HepG2 (cell line): Measurements from ENCODE around the gene CDKN1A. TPM values are rescaled to one million over a fixed set of nuclear protein-coding genes. Genes with fewer than 3 reads are reported as not detected.
A peak's percentile ranks its signal among the peaks of the same experiment; 100 is the strongest.

Experiments
- GPN1 ChIP-seq: sonication (generic); formaldehyde crosslinking; IDR thresholded peaks from 2 replicates; pipeline ENCODE4 v1.5.1; 2020; ENCODE audit warnings: missing genetic modification reagents, borderline replicate concordance
- HES4 ChIP-seq: sonication (generic); formaldehyde crosslinking; IDR thresholded peaks from 2 replicates; pipeline ENCODE4 v1.9.0; 2021; ENCODE audit warnings: mild to moderate bottlenecking, missing genetic modification reagents, borderline replicate concordance
- RARA ChIP-seq: IDR thresholded peaks from 2 replicates; pipeline ENCODE4 v1.6.1; 2016; ENCODE audit warnings: missing genetic modification reagents, missing compliant biosample characterization
- SP140L ChIP-seq: sonication (generic); formaldehyde crosslinking; IDR thresholded peaks from 2 replicates; pipeline ENCODE4 v1.4.0; 2020; ENCODE audit warnings: missing genetic modification reagents, borderline replicate concordance
- YY1 ChIP-seq: IDR thresholded peaks from 2 replicates; pipeline ENCODE4 v1.6.1; 2011; ENCODE audit warnings: low read length, low read depth, moderate library complexity, mild to moderate bottlenecking; ENCODE audit not compliant: insufficient read depth, insufficient replicate concordance
- ZNF124 ChIP-seq: sonication (generic); formaldehyde crosslinking; IDR thresholded peaks from 2 replicates; pipeline ENCODE4 v1.4.0; 2020; ENCODE audit warnings: missing genetic modification reagents
- ZNF484 ChIP-seq: sonication (generic); formaldehyde crosslinking; IDR thresholded peaks from 2 replicates; pipeline ENCODE4 v1.5.1; 2020; ENCODE audit warnings: mild to moderate bottlenecking, low read depth, missing genetic modification reagents, borderline replicate concordance
- ZSCAN30 ChIP-seq: sonication (generic); formaldehyde crosslinking; IDR thresholded peaks from 2 replicates; pipeline ENCODE4 v1.5.0; 2020; ENCODE audit warnings: mild to moderate bottlenecking, missing genetic modification reagents
- polyA plus RNA-seq, 8 experiments: library from polyadenylated mRNA; depleted of rRNA in 3 of 8; stranded (reverse) in 7 of 8; unstranded in 1 of 8; fragments of >200 nt; fragmentation: Illumina TruSeq in 4 of 8; extraction: Trizol in 4 of 8; gene quantifications; 2 replicates each; pipeline versions ENCODE4 v1.2.1 to v1.2.3, GENCODE V29; 2011 to 2016; ENCODE audit warnings: low read depth in 4 of 8, missing spikeins in 1 of 8, mixed read lengths in 1 of 8; ENCODE audit not compliant: insufficient read depth in 1 of 8
- total RNA-seq, 5 experiments: library from RNA; depleted of rRNA; stranded (reverse); fragments of >200 nt; fragmentation: Illumina TruSeq; extraction: Trizol; gene quantifications; 2 replicates each; pipeline ENCODE4 v1.2.3, GENCODE V29; 2016; ENCODE audit warnings: low read depth in 1 of 5
- TF ChIP-seq, protein P1 (sequence below): IDR thresholded peaks from 2 replicates; pipeline ENCODE4 v1.6.1; 2018; ENCODE audit warnings: missing genetic modification reagents, mild to moderate bottlenecking, missing compliant biosample characterization
- TF ChIP-seq, protein P2 (sequence below): sonication (generic); formaldehyde crosslinking; IDR thresholded peaks from 2 replicates; pipeline ENCODE4 v1.8.0; 2022; ENCODE audit warnings: mild to moderate bottlenecking, missing genetic modification reagents, borderline replicate concordance
- TF ChIP-seq, protein P3 (sequence below): IDR thresholded peaks from 2 replicates; pipeline ENCODE4 v1.6.1; 2012; ENCODE audit warnings: inconsistent platforms
- TF ChIP-seq, protein P4 (sequence below): sonication (generic); formaldehyde crosslinking; IDR thresholded peaks from 2 replicates; pipeline ENCODE4 v1.9.0; 2021; ENCODE audit warnings: missing genetic modification reagents, borderline replicate concordance
- TF ChIP-seq, protein P5 (sequence below): IDR thresholded peaks from 2 replicates; pipeline ENCODE4 v1.6.1; 2016; ENCODE audit warnings: mild to moderate bottlenecking, missing biosample characterization, missing genetic modification reagents
- TF ChIP-seq, protein P6 (sequence below): sonication (generic); formaldehyde crosslinking; IDR thresholded peaks from 2 replicates; pipeline ENCODE4 v1.9.0; 2021; ENCODE audit warnings: missing genetic modification reagents, borderline replicate concordance

Gene CDKN1A
- total and polyA plus RNA-seq, 2 of the 13 experiments (the other 11 are each of a cell fraction or from before 2014, with no cell fraction given), result 60.7 to 92.1 TPM

DNA sequence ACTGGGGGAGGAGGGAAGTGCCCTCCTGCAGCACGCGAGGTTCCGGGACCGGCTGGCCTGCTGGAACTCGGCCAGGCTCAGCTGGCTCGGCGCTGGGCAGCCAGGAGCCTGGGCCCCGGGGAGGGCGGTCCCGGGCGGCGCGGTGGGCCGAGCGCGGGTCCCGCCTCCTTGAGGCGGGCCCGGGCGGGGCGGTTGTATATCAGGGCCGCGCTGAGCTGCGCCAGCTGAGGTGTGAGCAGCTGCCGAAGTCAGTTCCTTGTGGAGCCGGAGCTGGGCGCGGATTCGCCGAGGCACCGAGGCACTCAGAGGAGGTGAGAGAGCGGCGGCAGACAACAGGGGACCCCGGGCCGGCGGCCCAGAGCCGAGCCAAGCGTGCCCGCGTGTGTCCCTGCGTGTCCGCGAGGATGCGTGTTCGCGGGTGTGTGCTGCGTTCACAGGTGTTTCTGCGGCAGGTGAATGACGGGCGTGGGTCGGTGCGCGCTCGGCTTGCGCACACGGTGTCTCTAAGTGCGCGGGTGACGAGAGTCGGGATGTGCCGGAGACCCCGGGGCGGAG lies at the start of gene CDKN1A (continued):
- TF ChIP-seq ZNF484 (CRISPR knock-in tag) (0 out of 2 replicates have a peak, but pooled peaks have one; percentile 32), ZNF124 (CRISPR knock-in tag) (peak; percentile 81), SP140L (CRISPR knock-in tag) (no peak), HES4 (CRISPR knock-in tag) (peak; percentile 53; the same call in 1 of the 2 replicates), RARA (CRISPR knock-in tag) (peak; percentile 60), YY1 (peak; percentile 64), ZSCAN30 (CRISPR knock-in tag) (no peak), GPN1 (CRISPR knock-in tag) (no peak)
- TF ChIP-seq, protein P1, sequence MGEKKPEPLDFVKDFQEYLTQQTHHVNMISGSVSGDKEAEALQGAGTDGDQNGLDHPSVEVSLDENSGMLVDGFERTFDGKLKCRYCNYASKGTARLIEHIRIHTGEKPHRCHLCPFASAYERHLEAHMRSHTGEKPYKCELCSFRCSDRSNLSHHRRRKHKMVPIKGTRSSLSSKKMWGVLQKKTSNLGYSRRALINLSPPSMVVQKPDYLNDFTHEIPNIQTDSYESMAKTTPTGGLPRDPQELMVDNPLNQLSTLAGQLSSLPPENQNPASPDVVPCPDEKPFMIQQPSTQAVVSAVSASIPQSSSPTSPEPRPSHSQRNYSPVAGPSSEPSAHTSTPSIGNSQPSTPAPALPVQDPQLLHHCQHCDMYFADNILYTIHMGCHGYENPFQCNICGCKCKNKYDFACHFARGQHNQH, result peak; percentile 91
- TF ChIP-seq, protein P2, sequence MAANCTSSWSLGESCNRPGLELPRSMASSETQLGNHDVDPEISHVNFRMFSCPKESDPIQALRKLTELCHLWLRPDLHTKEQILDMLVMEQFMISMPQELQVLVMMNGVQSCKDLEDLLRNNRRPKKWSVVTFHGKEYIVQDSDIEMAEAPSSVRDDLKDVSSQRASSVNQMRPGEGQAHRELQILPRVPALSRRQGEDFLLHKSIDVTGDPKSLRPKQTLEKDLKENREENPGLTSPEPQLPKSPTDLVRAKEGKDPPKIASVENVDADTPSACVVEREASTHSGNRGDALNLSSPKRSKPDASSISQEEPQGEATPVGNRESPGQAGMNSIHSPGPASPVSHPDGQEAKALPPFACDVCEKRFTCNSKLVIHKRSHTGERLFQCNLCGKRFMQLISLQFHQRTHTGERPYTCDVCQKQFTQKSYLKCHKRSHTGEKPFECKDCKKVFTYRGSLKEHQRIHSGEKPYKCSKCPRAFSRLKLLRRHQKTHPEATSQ (CRISPR knock-in tag), result 0 out of 2 replicates have a peak, but pooled peaks have one; percentile 81
- TF ChIP-seq, protein P3, sequence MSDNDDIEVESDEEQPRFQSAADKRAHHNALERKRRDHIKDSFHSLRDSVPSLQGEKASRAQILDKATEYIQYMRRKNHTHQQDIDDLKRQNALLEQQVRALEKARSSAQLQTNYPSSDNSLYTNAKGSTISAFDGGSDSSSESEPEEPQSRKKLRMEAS, result peak; percentile 84
- TF ChIP-seq, protein P4, sequence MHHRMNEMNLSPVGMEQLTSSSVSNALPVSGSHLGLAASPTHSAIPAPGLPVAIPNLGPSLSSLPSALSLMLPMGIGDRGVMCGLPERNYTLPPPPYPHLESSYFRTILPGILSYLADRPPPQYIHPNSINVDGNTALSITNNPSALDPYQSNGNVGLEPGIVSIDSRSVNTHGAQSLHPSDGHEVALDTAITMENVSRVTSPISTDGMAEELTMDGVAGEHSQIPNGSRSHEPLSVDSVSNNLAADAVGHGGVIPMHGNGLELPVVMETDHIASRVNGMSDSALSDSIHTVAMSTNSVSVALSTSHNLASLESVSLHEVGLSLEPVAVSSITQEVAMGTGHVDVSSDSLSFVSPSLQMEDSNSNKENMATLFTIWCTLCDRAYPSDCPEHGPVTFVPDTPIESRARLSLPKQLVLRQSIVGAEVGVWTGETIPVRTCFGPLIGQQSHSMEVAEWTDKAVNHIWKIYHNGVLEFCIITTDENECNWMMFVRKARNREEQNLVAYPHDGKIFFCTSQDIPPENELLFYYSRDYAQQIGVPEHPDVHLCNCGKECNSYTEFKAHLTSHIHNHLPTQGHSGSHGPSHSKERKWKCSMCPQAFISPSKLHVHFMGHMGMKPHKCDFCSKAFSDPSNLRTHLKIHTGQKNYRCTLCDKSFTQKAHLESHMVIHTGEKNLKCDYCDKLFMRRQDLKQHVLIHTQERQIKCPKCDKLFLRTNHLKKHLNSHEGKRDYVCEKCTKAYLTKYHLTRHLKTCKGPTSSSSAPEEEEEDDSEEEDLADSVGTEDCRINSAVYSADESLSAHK (CRISPR knock-in tag), result peak; percentile 73; the same call in 1 of the 2 replicates
- TF ChIP-seq, protein P5, sequence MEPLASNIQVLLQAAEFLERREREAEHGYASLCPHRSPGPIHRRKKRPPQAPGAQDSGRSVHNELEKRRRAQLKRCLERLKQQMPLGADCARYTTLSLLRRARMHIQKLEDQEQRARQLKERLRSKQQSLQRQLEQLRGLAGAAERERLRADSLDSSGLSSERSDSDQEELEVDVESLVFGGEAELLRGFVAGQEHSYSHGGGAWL, result peak; percentile 95
- TF ChIP-seq, protein P6, sequence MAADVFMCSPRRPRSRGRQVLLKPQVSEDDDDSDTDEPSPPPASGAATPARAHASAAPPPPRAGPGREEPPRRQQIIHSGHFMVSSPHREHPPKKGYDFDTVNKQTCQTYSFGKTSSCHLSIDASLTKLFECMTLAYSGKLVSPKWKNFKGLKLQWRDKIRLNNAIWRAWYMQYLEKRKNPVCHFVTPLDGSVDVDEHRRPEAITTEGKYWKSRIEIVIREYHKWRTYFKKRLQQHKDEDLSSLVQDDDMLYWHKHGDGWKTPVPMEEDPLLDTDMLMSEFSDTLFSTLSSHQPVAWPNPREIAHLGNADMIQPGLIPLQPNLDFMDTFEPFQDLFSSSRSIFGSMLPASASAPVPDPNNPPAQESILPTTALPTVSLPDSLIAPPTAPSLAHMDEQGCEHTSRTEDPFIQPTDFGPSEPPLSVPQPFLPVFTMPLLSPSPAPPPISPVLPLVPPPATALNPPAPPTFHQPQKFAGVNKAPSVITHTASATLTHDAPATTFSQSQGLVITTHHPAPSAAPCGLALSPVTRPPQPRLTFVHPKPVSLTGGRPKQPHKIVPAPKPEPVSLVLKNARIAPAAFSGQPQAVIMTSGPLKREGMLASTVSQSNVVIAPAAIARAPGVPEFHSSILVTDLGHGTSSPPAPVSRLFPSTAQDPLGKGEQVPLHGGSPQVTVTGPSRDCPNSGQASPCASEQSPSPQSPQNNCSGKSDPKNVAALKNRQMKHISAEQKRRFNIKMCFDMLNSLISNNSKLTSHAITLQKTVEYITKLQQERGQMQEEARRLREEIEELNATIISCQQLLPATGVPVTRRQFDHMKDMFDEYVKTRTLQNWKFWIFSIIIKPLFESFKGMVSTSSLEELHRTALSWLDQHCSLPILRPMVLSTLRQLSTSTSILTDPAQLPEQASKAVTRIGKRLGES (CRISPR knock-in tag), result no peak
